NCI-H510A treated with DMSO at 0.1 percent for 48 hours (cell line): ENCODE data around the gene NEMP1.
A peak's percentile ranks its signal among the peaks of the same experiment; 100 is the strongest.
"Not testable (repeated sequence)": the region's sequence is repeated elsewhere in the genome, so short reads cannot be mapped to it uniquely, and the experiment has no call there.

Experiments used
- DNase-seq: peaks from one replicate; lab custom pipeline; 2025; lab: John Stamatoyannopoulos, UW

NEMP1 gene

GRCh38 chr12:57057067-57057751 lies 21.4 kb downstream of the NEMP1 start:
- no peak for DNase-seq

- no peak for DNase-seq
These were observed 22.8 kb downstream of the NEMP1 start for GRCh38 chr12:57055824-57056223.

GRCh38 chr12:57053901-57054300 lies 24.7 kb downstream of the NEMP1 start:
- not testable (repeated sequence) for DNase-seq

DNA sequence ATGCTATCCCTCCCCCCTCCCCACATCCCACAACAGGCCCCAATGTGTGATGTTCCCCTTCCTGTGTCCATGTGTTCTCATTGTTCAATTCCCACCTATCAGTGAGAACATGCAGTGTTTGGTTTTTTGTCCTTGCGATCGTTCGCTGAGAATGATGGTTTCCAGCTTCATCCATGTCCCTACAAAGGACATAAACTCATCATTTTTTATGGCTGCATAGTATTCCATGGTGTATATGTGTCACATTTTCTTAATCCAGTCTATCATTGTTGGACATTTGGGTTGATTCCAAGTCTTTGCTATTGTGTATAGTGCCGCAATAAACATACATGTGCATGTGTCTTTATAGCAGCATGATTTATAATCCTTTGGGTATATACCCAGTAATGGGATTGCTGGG lies 25.4 kb downstream of the NEMP1 start:
- not testable (repeated sequence) for DNase-seq

DNA sequence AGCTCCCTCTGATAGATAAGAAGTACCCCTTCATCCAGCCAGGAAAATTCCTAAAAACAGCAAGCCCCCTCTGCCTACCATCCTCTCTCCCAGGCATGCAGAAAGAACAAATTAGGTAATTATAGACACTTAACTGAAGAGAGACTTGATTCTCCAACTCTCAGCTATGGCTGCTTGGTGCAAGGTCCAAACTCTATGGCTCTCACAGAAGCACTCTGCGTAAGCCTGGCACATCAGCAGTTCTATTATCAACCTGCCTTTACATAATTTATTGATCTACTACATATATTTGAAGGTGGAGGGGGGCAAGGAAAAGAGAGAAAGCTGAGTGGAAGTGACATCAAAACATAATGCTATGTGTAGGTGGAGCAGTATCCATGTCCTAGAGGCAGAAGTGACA lies 27.6 kb downstream of the NEMP1 start:
- no peak for DNase-seq

- DNase-seq: no peak
These were observed 28.7 kb downstream of the NEMP1 start, which contains the start of gene MYO1A for GRCh38 chr12:57049890-57050289. TSS of gene MYO1A (minus strand) at chr12:57050129. CDS start at chr12:57048323, 1,806 bp downstream.

DNA sequence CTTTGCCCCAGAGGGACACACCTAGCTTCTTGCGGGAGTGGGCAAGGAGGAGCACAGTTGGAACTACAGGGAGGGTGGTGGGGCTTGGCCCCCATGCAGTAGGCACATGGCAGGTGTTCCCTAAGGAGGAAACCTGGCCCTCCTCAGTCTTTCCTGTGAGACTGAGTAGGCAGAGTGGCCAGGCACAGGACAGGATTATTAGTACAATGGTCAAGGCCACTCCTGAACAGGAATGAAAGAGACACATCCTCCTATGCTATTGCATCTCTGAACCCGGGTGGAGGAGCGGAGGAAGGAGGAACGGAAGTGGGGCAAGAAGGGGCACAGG lies 29.5 kb downstream of the NEMP1 start:
- DNase-seq: no peak

- DNase-seq: no peak
These were observed 30.0 kb downstream of the NEMP1 start for GRCh38 chr12:57048423-57049118.

DNA sequence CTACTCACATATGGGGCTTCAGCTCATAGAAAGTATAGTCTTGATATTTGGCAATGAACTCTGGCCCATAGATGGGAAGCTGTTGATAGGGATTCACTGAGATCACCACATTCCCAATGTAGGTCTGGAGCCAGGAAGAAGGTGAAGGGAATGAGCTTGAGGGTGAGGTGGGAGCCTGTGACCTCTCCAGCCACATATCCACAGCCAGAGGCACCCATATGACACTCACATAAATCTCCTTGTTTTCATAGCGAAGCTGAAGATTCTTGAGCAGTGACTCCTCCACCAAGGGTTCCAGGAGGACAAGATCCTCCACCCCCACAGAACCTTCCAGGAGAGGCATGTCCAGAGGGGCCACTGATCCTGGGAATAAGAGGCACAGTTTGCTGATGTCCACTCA lies 30.6 kb downstream of the NEMP1 start:
- no peak for DNase-seq

DNA sequence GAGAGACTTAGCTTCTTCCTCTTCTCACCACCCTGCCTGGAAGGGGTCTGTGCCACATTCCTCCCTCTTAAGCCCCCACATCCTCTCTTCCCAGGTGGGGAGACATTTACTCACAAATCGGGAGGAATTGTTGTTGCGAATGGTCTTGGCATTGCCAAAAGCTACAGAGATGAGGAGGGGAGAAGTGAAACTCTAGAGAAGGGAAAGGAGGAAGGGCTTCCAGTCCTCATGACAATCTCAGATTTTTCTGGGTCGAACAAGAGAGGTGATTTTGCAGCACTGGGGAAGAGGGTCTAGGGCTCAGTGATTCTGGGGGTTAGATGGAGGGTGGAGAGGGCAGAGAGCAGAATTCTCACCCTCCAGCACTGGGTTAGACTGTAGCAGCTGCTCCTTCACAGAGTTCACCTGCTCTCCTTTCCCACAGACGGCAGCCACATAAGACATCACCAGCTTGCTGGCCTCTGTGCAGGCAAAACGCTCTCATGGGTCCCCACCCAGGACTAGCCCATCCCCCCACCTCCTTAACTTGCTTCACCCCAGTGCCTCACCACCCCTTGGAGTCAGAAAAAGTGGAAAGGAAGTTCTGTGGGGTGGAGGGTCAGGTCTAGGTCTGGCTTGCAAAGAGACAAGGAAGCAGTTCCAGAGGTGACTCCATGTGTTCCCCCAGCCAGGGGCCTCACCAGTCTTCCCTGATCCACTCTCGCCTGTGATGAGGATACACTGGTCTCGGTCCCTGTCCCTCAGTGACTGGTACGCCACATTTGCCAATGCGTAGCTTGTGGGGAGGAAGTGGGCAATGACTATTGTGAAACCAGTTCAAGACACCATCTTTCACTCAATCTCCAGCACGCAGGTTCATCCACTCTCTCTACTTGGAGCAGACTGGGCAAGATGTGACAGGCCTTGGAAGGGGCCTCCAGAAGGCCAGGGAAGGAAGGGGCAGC lies 31.4 kb downstream of the NEMP1 start:
- DNase-seq: no peak

- no peak for DNase-seq
These were observed 32.4 kb downstream of the NEMP1 start for GRCh38 chr12:57046086-57046791.

GRCh38 chr12:57044889-57045288 lies 33.7 kb downstream of the NEMP1 start:
- no peak for DNase-seq

DNA sequence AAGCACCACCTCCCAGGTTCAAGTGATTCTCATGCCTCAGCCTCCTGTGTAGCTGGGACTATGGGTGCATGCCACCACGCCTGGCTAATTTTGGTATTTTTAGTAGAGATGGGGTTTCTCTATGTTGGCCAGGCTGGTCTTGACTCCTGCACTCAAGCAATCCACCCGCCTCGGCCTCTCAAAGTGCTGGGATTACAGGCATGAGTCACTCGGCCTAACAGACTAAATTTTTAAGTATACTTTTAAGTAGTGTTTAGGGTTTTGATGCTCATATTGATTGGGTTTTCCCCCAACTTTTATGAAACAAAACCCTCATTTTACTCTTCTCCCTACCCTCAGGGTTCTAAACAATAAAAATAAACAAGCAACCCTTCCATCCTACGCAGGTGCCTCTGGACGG lies 34.1 kb downstream of the NEMP1 start:
- DNase-seq: no peak

GRCh38 chr12:57042695-57043094 lies 35.9 kb downstream of the NEMP1 start:
- no peak for DNase-seq

DNA sequence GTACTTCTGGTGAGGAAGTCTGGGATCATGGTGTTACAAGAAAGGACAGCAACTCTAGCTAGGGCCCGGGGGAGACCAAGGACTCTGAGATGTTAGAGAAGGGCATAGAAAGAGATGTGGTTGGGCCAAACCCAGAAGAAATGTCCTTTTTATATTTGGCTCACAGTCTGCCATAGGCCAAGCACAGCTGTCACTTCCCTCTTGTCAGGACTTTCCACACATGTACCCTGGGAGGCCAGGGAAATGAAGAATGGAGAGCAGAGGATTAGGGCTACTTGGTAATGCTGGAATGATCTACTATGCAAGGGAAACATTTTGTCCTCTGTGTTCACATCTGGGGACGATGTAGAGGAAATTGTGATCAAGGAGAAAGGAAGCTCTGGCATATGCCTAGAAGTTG lies 37.8 kb downstream of the NEMP1 start:
- DNase-seq: no peak

- DNase-seq: no peak
These were observed 38.4 kb downstream of the NEMP1 start for GRCh38 chr12:57040211-57040610.

DNA sequence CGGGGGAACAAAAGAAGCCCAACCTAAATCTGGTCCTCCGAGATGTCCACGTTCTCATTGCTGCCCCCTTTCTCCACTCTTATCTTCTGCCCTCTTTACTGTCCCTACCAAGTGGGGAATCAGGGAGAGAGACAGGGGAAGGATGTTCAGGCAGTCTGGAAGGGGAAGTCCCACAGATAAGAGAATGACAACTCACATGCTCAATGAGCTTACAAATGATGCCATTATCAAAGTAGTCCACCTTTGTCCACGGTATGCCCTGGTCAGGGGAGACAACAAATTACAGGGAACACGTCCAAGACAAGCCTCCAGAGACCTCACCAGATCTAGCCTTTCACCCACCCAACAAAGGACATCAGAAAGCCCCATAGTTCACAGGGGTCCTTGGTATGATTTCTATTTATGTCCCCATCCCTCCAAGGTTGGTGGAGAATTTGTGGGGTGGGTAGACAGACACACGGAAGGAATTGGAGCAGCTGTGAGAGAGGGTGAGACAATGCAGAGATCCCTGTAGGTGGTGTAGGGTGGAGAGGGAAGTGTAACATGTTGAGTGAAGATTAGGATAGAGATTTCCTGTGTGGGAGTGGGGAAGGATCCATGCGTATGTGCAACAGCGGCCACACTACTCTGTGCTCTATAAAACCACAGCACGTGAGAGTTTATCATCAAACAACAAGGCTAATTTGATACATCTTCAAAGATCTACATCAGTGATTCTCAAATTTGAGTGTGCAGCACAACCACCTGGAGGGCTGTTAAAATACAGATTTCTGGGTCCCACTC lies 39.4 kb downstream of the NEMP1 start:
- no peak for DNase-seq

DNA sequence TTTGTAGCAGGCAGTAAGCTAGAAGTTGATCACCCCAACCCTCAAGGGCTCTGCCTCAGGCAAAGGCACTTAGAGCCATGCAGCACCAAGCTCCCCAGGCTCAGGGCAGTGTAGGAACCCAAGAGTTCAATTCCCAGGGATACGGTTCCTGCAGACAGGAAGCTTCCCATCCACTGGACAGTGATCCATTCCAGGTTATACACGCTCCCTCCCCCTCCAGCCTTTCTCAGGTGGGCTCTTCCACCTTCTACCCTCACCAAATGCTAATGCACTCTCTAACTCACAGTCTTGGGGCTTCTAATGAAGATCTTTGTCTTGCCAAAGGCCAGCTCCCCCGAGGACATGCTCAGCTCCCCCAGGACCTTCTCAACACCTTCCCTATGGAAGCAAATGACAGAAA lies 41.3 kb downstream of the NEMP1 start:
- DNase-seq: no peak

DNA sequence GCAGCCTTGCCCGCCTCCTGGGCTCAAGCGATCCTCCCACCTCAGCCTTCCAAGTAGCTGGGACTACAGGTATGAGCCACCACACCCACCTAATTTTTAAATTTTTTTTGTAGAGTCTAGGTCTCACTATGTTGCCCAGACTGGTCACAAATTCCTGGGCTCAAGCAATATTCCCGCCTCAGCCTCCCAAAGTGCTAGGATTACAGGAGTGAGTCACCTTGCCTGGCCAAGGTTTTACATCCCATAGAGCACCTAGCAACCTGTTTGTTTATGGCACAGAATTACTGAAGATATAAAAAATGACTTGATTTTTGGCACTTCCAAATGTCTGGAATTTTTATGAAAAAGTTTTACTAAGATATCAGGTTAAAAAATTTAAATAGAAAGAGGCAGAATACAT lies 45.2 kb downstream of the NEMP1 start:
- no peak for DNase-seq

- no peak for DNase-seq
These were observed 46.8 kb downstream of the NEMP1 start for GRCh38 chr12:57031789-57032188.

DNA sequence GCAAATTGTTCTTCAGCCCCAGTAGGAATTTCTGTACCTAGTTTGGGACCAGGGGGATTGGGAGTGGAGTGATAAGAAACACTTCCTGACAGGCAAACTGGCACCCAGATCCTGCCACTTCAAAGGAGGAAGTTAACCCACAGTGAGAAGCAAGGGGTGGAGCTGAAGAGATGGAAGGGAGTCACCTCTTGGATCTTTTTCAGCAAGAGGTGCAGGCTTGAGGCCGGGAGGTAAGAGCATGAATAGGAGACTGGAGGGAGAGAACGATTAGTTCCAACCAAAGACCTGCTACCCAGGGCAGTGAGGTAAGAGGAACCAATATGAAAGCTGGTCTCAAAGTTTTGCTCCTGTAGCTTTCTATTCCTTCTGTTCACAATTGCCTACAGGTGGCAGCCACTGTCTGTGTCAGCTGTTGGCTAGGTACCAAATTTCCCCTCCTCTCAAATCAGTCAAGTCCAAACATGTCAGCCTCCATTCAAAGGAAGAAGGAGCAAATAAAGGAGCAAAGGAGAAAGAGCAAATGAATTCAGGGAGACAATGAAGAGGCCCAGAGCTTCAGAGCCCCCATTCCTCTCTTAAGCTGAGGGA lies 47.4 kb downstream of the NEMP1 start:
- DNase-seq: peak; percentile 96
